ENCODE measurements around the gene ANKHD1.
"Not testable (repeated sequence)": the region's sequence is repeated elsewhere in the genome, so short reads cannot be mapped to it uniquely, and the experiment has no call there.

ANKHD1 gene

DNA sequence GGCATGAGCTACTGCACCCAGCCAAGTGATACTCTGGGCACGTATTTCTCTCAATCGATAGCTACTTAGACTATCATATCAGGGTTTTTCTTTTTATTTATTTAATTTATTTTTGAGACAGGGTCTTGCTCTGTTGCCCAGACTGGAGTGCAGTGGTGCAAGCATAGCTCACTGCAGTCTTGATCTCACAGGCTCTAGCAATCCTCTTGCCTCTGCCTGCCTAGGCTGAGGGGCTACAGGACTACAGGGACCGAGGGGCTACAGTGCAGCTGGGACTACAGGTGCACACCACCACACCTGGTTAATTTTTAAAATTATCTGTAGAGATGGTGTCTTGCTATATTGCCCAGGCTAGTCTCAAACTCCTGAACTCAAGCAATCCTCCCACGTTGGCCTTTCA lies 20.3 kb upstream of the ANKHD1 start:
- no peak for DNase-seq

DNA sequence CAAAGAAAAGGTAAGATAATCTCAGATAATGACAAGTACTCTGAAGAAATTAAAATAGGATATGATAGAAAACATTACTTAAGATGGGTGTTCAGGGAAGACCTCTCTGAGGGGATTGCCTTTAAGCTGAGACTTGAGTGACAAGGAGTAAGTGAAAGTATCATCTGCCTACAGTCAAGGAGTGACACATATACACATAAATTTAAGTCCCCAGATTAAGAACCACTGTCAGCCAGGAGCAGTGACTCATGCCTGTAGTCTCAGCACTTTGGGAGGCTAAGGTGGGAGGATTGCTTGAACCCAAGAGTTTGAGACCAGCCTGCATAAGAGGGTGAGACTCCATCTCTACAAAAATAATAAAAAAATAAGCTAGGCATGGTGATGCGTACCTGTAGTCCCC lies 19.7 kb upstream of the ANKHD1 start:
- DNase-seq = no peak

DNA sequence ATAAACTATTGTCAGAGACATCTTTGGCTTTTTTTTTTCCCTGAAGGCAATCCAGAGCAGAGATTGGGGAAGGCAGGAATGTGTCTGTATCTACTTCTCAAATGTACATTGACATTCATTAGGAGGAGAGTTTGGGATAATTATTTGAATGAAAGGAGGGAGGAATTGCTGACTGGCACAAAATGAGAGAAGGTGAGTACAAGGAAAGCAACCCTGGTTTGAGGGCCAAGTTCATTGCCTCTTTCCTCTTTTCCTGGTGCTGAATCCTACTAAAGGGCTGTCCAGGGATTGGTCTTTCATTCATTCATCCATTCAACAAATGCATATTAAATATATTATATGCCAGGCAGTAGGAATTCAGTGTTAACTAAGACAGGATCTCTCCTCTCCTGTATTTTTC lies 18.8 kb upstream of the ANKHD1 start:
- no peak for DNase-seq

DNA sequence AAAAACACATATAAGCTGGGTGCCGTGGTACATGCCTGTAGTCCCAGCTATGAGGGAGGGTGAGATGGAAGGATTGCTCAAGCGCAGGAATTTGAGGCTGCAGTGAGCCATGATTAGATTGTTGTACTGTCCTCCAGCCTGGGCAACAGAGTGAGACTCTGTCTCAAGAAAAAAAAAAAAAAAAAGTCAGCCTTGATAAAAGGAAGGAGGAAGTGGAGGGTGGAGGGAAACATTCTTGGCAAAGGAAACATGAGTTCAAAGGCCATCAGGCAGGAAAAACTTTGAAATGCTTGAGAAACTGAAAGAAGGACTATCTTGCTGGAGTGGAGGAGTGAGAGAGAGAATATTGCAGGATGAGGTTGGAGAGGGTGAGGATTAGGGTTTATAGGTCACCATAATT lies 18.3 kb upstream of the ANKHD1 start:
- DNase-seq = no peak

GRCh38 chr5:140388052-140388451 lies 13.6 kb upstream of the ANKHD1 start:
- DNase-seq = no peak

DNA sequence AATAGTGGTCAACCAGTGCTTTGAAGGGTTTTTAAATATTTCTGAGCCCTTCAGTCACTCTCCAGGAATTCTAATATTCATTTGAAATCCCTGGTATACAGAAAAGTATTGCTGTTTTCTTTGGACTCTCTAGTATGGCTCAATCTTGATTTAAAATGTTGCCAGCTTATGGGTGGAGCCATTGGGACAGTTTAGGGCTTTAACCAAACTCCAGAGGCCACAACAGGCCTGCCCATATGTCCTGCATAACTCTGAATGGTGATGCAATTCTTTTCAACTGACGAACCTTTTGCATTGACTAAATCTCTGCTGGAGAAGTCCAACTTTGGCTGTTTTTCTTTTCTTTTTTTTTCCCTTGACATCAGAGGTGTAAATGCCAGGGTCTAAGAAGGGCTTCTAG lies 10.3 kb upstream of the ANKHD1 start:
- no peak for DNase-seq

DNA sequence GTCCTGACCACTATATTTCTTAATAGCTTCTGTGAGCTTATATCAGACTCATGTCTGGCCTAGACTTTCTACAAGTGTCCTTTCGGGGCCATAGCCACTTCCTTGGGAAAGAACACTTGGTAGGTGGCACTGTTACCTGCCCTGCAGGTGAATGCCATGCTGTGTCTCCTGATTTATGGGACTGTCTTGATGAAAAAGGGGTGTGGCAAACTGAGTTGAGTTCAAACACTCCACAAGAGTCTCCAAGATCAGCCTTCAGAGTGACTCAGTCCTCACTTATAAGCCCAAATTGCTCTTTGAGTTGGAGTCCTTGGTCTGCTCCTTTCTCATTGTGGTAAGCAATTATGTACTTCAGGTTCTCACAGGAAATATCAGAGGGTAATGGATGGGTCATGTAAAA lies 9.9 kb upstream of the ANKHD1 start:
- DNase-seq = no peak

DNA sequence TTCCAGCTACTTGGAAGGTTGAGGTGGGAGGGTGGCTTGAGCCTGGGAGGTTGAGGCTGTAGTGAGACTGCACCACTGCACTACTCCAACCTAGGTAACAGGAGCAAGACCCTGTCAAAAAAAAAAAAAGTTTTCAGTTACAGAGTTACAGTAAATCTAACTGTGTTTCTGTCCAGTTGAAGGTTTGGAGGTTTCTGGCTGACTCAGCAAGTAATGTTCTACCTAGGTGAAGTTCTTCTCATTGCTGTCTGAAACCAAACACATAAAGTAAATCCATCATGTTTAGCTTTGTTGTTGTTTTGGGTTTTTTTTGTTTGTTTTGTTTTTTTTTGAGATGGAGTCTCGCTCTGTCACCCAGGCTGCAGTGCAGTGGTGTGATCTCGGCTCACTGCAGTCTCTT lies 7.9 kb upstream of the ANKHD1 start:
- DNase-seq = peak; percentile 37

GRCh38 chr5:140398379-140398811 lies 3.2 kb upstream of the ANKHD1 start:
- no peak for DNase-seq

DNA sequence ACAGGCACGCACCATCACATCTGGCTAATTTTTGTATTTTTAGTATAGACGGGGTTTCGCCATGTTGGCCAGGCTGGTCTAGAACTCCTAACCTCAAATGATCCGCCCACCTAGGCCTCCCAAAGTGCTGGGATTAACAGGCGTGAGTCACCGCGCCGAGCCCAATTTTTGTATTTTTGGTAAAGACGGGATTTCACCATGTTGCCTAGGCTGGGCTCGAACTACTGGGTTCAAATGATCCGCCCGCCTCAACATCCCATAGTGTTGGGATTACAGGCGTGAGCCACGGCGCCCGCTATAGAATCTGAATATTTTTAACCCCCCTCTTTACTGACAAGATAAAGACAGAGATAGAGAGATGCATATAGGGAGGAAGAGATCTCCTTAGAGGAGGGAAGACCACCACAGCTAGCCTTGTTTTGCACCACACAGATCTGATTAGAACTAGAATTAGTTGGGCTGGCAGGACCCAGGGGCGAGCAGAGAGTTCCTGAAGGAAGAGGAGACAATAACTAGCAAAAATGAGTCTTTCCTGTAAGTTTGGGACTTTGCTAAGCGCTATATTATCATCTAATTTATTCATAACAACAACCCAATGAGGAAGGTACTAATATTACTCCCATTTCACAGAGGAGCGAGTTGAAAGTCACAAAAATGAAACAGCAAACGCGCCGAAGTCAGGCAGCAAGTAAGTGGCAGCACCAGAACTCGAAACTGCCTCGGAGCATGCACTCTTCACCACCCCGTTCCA lies 1.5 kb upstream of the ANKHD1 start:
- no peak for DNase-seq

DNA sequence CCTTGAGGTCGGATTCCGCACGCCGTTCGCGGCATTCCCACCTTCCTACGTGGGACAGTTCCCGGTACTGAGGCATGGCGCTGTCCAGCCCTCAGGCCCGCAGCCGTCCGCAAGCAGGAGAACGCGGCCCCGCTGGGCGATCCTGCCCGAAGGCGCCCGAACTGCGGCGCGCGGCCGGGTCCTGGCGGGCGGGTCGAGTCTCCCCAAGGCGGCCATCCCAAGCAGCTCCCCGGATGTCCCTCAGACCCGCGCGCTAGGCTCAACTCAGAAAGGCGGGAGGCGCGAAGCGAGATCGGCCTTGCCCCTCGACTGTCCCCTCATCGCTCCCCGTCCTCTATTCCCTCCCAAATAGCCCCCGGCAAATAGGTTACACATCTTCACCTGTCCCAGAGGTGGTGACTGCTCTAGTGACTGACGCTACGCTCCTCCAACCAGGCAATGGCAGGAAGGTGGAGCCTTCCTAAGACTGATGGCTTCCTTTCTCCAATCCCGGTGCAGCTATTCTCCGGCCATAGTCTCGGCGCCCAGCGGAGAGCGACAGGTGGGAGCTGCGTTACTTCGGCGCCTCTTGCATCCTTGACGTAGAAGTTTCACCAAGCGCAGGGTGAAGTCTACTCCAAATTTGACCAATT lies 787 bp upstream of the ANKHD1 start:
- peak; percentile 94 for DNase-seq

- peak; percentile 37 for DNase-seq
These were observed 833 bp downstream of the ANKHD1 start for GRCh38 chr5:140402258-140403074.

DNA sequence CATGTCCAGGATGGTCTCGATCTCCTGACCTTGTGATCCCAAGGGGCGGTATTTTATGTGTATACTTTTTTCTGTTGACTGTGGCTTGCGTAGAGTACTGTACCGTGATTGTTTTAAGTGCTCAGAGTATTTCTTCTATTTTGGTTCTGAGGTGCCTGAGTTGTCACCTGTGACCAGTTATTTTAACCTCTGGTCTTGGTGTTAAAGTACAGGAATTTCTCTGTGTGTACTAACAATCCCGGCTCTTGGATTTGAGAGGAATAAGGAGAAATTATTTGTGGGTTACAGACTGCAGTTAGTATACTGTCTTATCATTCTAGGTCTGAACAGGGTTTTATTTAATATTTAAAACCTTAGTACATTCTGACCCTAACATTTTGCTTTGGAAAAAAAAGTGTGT lies 2.0 kb downstream of the ANKHD1 start:
- no peak for DNase-seq

DNA sequence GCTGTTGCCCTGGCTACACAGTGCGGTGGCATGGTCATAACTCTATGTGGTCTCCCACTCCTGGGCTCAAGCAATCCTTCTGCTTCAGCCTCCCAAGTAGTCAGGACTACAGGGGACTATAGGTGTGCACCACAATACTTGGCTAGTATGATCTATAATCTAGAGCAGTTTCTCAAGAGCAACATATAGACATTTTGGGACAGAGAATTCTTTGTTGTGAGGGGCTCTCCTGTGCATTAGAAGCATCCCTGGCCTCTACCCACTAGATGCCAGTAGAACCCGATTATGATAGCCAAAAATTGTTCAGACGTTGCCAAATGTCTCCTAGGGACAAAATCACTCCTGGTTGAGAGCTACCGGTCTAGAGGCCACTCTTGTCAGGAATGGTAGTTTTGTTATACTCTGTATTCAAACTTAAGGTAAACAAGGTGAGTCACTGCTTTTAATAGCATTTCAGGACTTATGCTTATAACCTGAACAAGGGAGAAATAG lies 7.2 kb downstream of the ANKHD1 start:
- DNase-seq = no peak

- DNase-seq = no peak
These were observed 11.6 kb downstream of the ANKHD1 start for GRCh38 chr5:140413230-140413629.

DNA sequence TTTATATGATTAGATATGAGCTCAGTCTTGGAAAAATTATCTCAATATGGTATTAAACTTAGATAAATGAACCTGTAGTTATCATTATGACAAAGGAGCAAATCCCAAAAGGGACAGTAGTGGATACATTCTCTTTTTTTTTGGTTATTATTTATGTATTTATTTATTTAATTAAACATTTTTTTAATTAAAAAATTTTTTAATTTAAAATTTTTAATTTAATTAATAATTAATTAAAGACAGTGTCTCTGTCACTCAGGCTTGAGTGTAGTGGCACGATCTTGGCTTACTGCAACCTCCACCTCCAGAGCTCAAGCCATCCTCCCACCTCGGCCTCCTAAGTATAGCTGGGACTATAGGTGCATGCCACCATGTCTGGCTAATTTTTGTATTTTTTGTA lies 15.6 kb downstream of the ANKHD1 start:
- no peak for DNase-seq

GRCh38 chr5:140418862-140419520 lies 17.4 kb downstream of the ANKHD1 start:
- no peak for DNase-seq

DNA sequence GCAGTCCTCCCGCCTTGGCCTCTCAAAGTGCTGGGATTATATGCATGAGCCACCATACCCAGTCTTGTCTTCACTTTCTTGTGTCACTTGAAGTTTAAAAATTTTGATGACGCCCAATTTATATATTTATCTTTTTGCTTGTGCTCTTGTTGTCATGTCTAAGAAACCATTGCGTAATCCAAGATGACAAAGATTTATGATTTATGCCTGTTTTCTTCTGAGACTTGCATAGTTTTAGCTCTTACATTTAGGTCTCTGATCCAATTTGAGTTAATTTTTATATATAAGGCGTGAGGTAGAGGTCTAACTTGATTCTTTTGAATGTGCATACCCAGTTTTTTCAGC lies 18.6 kb downstream of the ANKHD1 start:
- no peak for DNase-seq

GRCh38 chr5:140420665-140421361 lies 19.2 kb downstream of the ANKHD1 start:
- peak; percentile 5 for DNase-seq

DNA sequence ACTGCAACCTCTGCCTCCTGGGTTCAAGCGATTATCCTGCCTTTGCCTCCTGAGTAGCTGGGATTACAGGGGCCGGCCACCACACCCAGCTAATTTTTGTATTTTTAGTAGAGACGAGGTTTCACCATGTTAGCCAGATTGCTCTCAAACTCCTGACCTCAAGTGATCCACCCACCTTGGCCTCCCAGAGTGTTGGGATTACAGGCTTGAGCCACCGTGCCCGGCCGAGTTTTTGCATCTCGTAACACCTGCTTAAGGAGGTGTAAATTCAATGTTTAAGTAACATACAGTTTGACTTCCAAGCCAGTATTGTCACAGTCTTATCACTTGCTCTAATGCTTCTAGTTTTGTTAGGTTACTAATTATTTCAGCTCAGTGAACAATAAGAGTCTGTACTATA lies 19.7 kb downstream of the ANKHD1 start:
- DNase-seq = not testable (repeated sequence)

DNA sequence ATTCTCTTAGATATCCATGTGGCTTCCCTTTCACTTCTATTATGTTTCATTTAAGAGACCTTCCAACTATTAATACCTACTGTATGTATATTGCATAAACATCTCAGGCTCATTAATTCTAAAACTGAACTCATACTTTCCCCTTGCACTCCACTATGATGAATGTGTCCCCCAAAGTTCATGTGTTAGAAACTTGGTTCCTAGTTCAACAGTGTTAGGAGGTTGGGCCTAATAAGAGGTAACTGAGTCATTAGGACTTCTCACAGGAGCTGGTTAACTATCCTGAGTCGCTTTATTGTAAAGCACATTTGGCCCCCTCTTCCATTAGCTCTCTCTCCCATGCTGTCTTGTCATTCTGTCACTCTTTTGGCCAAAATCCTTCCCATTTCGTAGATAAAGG lies 22.0 kb downstream of the ANKHD1 start:
- DNase-seq = no peak

- no peak for DNase-seq
These were observed 22.5 kb downstream of the ANKHD1 start for GRCh38 chr5:140424135-140424534.

- DNase-seq = not testable (repeated sequence)
These were observed 26.1 kb downstream of the ANKHD1 start for GRCh38 chr5:140427726-140428125.

Measured in activated CD4-positive, alpha-beta T cell treated with anti-CD3 and anti-CD28 coated beads, Interleukin-2, amount 50 U/mL, for 16 hours (primary cell).